Mucosa of gallbladder (tissue), 1 donor: Measurements from ENCODE around the gene ACAD8. TPM values are rescaled to one million over a fixed set of nuclear protein-coding genes. Genes with fewer than 3 reads are reported as not detected.

Source experiments
- DNase-seq: peaks from one replicate; pipeline ENCODE4 v3.0.0-alpha.2; 2020; ENCODE audit warnings: low spot score
- total RNA-seq: library from RNA; stranded (reverse); gene quantifications from one replicate; pipeline ENCODE4 v1.2.1, GENCODE V29; 2021
- donor health status: DM: no; HTN: no; CAD: no.

Gene ACAD8
- total RNA-seq, 1 donor from 2014 or later = 29.7 TPM

- DNase-seq = no peak
Observed at GRCh38 chr11:134290646-134291045, 37.3 kb downstream of the ACAD8 start.

DNA sequence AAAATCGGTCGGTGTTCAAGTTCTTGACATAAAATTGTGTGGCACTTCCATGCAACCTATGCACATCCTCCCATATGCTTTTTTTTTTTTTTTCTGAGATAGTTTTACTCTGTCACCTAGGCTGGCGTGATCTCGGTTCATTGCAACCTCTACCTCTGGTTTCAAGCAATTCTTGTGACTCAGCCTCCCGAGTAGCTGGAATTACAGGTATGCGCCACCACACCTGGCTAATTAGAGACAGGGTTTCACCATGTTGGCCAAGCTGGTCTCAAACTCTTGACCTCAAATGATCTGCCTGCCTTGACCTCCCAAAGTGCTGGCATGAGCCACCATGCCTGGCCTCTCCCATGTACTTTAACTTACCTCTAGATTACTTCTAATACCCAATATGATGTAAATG, 37.8 kb downstream of the ACAD8 start:
- no peak for DNase-seq

DNA sequence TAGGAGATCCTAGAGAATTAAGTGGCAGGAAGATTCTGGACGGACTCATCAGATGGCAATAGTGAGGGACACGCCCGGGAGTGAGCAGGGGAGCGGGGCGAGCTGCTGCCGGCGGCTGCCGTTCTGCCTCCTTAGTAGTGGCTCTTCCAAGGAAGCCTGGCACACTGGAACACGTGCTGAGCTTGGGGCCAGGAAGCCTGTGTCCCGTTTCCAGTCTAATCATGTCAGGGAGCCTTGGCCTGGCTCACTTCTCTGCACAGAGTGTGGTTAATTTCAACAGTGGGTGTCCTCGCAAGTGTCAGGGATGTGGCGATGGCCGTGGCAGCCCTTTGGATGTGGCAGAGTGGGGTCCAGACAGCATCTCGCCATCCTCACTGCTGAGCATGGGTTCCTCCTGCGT, 39.3 kb downstream of the ACAD8 start:
- DNase-seq = no peak

DNA sequence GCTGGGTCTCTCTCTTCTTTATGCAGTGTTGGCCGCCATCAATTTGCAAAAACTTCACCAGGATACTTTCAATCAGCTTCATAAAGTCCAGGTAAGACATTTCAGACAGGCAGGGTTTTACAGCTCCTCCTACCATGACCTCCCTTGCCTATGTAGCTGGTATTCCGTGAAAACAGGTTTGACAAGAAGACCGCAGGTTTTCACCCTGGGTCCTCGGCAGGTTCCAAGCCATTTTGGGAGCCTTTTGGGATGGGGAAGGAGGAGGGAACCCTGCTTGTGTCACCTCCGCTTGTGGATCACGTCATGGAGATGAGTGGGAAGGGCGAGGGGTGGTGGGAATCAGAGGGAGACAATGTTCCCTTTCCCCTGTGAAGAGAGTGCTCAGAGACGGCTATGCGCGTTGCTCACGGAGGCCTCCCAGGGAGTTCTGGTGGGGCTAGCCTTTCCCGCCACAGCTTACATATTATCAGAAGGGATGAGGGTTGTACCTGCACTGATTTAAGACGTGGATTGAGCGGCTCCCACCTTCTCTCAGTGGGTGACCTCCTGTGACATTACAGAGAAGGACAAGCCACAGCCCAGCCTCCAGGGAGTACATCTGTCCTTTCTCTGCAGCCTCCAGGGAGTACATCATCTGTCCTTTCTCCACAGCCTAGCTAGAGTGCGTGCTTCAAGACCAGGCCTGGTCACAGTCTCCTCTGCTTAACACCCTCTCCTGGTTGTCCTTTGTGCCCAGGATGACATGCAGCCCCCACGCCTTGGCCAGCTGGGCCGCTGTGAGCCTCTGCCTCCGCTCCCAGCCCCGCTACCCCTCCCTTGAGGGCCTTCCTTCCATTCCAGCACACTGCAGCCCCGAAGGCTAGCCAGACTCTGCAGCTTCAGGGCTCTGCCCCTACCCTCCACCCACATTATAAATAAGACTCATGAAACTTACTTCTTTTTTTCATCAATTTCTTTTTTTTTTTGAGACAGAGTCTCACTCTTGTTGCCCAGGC, 40.0 kb downstream of the ACAD8 start:
- no peak for DNase-seq

DNA sequence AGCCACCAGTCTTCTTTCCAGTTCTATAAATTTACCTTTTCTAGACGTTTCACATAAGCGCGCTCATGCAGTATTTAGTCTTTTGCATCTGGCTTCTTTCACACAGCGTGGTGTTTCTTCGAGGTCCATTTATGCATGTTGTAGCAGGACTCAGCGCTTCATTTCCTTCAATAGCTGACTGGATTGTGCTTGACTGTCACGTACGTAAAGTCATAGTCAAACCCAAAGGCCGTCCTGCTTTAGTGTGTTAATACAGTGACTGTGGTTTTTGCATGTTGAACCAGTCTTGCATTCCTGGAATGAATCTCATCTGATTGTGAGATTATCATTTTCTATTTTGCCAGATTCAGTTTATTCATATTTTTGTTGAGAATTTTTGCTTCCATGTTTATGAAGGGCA, 41.3 kb downstream of the ACAD8 start:
- no peak for DNase-seq

DNA sequence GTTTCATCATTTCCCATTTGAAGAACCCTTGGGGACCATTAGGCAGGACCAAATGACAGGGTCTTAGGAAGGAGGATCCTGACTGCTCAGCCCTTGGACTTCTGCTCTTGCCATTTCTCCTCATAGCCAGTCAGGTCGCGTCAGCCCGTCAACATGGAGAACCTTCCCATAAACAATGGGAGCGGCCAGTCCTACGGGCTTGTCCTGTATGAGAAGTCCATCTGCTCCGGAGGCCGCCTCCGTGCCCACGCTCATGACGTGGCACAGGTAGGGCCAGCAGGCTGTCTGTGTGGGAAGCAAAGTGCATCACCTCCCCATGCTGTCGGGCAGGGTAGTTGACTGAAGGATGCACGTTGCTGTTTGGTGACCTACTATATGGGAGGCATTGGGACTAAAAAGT, 58.9 kb downstream of the ACAD8 start:
- no peak for DNase-seq

DNA sequence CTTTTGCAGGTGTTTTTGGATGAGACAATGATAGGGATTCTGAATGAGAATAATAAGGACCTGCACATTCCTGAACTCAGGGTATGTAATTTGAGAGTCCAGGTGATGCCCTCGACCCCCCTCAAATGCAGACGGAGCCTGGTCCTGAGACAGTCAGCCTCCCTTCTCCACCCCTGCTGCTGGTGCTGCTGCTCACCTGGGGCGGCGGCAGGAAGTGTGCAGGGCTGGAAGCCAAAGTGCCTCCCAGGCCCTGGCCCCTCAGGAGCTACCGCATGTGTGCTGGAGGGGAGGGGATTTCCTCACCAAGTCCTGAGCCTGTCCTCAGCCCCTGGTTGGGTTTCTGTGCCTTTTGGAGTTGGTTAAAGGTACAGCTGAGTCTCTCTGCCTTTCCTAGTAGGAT, 59.4 kb downstream of the ACAD8 start:
- no peak for DNase-seq

DNA sequence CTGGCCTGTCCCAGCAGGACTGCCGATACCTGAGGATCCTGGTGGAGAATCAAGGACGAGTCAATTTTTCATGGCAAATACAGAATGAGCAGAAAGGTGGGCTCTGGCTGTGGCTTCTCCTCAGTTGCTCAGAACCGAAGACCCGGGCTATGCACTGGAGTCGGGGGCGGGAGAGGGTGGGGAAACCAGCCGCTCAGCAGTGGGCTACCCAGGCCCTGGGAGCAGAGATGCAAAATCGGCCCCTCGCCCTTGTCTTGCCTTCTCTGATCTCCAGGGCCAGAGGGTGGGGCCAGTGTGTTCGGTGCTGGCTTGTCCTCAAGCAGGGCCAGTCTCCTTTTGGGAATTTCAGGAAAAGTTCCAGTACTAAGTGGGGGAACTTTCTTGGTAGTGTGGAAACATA, 60.0 kb downstream of the ACAD8 start:
- DNase-seq = no peak

DNA sequence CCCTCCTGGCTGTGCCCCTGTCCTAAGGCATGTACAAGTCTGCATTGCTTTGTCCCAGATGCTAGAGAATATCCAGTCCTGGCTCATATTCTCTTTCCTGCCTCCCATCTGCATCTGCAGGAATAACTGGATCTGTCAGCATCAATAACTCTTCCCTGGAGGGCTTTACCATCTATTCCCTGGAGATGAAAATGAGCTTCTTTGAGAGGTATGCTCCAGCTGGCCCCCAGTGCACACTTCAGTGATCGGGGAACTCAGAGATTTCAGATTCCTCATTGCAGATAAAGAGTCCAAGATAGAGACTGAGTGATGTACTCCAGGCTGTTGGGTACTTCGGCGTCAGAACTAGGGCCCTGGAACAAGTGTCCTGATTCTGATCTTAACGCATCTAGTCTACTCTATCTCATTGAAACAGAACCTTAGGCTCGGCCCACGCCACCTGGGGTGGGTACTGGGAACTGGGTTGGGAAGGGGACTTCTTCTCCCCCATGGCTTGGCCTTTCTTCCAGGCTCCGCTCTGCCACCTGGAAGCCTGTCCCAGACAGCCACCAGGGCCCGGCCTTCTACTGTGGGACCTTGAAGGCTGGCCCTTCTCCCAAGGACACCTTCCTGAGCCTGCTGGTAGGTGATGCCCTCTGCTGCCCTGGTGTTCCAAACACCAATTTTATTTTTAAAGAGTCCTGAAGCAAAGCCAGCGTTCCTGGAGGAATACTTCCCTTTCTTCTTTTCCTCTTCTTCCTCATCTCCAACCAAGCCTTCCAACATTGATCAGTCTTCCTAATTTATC, 60.6 kb downstream of the ACAD8 start:
- no peak for DNase-seq

Other genes starting within 250 kb of the ACAD8 start
- 50.3 TPM for gene JAM3, start 184.5 kb upstream of the ACAD8 start, total RNA-seq
- 14.7 TPM for gene NCAPD3, start 29.6 kb upstream of the ACAD8 start, total RNA-seq
- gene VPS26B, start 28.9 kb upstream of the ACAD8 start, total RNA-seq = 54.8 TPM
- 39.4 TPM for gene THYN1, start 216 bp upstream of the ACAD8 start, total RNA-seq
- not detected for gene GLB1L3, start 22.8 kb downstream of the ACAD8 start, total RNA-seq
- 8.8 TPM for gene GLB1L2, start 78.4 kb downstream of the ACAD8 start, total RNA-seq
- gene B3GAT1, start 158.7 kb downstream of the ACAD8 start, total RNA-seq = 0.20 TPM